ENCODE data around the gene ZBTB21. TPM values are rescaled to one million over a fixed set of nuclear protein-coding genes. Genes with fewer than 3 reads are reported as not detected.
"Not testable (repeated sequence)": the region's sequence is repeated elsewhere in the genome, so short reads cannot be mapped to it uniquely, and the experiment has no call there.

The ZBTB21 gene
- total RNA-seq, 2 experiments from 2014 or later: 34.1 to 37.8 TPM

DNA sequence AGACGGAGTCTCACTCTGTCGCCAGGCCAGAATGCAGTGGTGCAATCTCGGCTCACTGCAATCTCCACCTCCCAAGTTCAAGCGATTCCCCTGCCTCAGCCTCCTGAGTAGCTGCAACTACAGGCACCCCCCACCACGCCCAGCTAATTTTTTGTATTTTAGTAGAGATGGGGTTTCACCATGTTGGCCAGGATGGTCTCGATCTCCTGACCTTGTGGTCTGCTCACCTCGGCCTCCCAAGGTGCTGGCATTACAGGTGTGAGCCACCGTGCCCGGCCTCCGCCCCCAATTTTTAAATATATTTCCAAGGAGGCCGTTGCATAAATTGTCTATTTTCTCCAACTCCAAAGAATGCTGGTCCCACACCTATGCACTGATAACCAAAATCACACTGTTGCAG lies 50.5 kb downstream of the ZBTB21 start:
- POLR2A ChIA-PET, CTCF ChIA-PET: not testable (repeated sequence)

DNA sequence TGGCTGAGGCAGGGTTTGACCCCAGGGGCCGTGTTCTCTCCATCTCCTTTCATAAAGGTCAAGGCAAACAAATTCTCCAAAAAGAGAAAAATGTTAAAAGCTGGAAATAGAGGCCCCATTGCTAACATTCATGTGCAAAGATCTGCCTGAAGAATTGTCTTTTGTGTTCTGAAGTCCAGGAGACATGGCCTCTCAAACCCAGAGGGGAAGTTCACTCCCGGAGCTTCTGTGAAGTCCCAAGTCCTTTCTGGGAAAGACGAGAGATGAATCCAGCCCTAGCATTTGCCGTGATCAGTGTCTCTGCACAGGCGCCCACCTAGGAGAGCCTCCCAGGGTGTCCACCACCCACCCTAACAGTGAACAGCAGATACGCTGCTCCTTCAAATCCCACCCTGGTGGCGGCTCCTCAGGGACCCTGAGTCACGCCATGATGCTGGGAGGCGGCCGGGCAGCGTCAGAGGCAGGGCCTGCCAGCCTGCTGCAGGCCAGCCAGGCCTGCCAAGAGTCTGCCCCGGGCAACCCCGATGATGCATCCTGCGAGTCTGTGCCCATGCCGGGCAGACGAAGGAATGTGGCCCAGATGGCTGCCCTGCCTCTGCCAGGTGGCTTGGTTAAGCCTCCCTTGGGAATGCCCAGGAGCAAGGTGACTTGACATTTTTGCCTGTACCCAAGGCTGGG lies 51.1 kb downstream of the ZBTB21 start:
- CTCF ChIA-PET: no interaction called here
- POLR2A ChIA-PET: no interaction called here

DNA sequence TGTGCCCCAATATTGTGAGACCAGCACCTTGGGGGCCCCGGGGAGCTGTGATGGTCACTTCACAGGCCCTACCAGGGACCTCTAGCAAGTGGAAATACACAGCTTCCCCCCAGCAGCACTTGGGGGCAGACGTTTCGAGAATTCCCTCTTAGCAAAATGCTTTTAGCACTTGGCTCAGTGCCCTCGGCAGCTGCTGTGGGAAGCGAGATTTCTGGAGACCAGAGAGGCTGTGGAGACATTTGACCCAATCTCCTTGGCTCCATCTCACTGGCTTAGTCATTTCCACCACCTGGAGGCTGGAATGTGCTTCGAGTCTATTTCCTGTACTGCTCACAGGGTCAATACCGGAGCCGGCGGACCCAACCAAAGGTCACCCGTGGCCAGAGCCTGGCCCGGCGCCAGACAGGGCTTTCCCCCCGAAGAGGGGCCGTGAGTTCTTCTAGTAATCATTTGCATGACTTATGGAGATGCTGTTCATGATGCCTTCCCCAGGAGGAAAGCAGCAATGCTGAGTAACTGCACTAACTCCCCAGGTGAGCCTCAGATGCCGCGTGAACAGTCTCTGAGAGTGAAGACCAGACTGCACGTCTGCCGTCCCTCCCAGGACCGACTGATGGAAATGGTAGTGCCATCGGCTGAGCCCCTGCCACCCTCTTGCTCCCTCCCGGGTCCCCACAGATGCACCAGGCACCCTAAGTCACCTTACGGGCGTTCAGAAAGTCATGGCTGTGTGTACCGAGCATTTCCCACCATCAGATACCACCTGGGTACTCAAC lies 52.0 kb downstream of the ZBTB21 start:
- POLR2A ChIA-PET: no interaction called here
- CTCF ChIA-PET: interaction anchor here (1.5 kb wide), 1 partner anchor 150 kb away, joined by 4 read pairs; no protein-coding TSS in a partner anchor

- ChIA-PET POLR2A (no interaction called here), CTCF (interaction anchor here (1.5 kb wide), 1 partner anchor 151 kb away, joined by 4 read pairs; no protein-coding TSS in a partner anchor)
These were observed 53.0 kb downstream of the ZBTB21 start for GRCh38 chr21:41956926-41957729.

DNA sequence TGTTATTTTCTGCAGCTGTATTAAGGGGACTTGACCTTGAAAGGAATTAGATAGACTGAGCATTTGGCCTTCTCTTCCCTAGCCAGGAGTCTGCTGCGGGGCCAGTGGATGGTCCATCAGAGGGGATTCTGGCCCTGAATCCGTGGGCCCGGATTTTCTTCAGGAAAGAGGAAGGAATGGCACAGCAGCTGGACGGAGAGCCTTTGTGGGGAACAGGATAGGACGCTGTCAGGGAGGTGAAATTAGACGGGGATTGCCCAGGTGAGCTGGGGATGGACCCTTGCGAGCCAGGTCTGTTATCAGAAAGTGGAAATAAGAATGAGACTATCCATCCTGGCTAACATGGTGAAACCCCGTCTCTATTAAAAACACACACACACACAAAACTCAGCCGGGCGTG lies 54.6 kb downstream of the ZBTB21 start:
- ChIA-PET POLR2A (no interaction called here), CTCF (no interaction called here)

DNA sequence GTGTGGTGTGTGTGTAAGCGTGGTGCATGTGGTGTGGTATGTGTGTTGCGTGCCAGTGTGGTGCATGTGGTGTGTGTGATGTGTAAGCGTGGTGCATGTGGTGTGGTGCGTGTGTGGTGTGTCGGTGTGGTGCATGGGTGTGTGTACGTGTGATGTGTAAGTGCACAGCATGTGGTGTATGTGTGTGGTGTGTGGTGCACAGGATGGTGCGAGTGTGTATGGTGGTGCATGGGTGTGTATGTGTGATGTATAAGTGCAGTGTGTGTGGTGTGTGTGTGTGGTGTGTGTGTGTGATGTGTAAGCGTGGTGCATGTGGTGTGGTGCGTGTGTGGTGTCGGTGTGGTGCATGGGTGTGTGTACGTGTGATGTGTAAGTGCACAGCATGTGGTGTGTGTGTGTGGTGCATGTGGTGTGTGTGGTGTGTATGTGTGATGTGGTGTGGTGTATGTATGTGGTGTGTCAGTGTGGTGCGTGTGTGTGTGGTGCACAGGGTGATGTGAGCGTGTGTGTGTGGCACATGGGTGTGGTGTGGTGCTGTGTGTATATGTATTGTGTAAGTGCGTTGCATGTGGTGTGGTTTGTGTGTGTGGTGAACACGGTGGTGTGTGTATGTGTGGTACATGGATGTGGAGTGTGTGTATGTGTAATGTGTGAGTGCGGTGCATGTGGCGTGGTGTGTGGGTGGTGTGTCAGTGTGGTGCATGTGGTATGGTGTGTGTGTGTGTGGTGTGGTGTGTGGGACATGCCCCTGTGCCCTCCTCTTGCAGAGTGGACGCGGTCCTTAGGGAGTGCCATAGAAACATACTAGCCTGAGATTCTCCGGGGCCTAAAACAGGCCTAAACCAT lies 55.3 kb downstream of the ZBTB21 start:
- ChIA-PET POLR2A (no interaction called here), CTCF (no interaction called here)

- ChIA-PET POLR2A (no interaction called here), CTCF (no interaction called here)
These were observed 56.1 kb downstream of the ZBTB21 start, which contains the start of gene C2CD2 for GRCh38 chr21:41953831-41954653. C2CD2 (minus strand) TSS chr21:41954018; CDS start chr21:41953648, 370 bp downstream.

- CTCF ChIA-PET: interaction anchor here (1.7 kb wide), 1 partner anchor 49 kb away, joined by 3 read pairs; no protein-coding TSS in a partner anchor
These were observed 56.8 kb downstream of the ZBTB21 start for GRCh38 chr21:41953249-41953830.

DNA sequence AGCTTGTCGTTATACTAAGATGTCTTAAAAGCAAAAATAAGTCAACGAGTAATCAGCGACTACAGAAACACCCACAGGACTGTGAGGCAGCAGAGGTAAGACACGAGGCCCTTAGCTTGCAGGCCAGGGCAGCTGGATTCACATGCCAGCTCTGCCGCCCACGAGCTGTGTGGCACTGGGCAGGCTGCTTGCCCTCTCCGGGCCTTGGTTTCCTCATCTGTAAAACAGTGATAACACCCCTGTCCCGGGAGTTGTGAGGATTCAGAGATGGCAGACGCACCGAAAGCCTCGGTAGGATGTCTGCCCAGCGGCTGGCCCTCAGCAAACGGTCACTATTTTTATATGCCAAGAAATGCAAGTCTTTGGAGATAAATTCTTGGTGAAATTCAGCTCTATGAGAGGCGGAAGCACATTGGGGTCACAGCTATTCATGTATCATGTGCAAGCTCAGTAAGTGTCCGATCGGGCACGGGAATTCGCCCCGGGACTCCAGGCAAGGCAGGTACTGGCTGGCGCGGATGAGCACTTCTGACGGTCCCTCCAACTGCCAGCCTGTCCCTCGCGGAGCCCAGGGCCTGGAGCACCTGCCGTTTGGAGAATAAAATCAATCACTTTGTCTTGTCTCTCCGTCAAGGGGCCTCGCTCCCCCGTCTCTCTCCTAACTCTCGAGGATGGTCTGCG lies 57.5 kb downstream of the ZBTB21 start:
- POLR2A ChIA-PET: no interaction called here

More at GRCh38 chr21:41953249-41953830, 56.8 kb downstream of the ZBTB21 start:
- POLR2A ChIA-PET: no interaction called here

DNA sequence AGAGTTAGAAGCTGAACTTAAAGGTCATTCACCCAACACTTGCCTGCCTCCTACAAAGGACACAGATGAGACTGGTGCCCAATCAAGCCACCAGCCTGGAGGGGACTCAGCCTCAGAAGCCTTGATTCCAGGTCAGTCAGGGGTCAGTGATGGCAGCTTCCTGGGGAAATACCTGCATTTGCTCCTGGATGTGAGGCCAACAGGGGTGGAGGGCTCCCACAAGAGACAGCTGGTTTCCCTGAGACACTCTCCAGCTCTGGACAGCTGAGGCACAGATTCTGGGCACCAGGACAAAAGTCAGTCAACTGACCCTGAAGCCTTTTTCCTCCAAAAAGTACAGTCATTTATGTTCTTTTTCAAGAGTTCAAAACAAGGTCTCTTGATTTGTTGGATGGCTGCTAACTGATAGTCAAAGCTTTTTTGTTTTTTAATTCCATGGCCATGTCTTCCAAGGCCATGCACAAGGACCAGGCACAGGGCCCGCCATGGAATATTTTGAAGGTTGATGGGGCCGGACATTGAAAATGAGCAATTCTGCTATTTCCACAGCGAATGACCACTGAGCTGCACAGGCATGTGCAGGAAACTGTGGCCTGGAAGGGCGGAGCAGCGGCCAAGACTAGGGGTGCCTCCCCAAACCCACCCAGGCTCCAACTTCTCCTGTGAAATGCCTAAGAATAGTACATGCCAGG lies 58.1 kb downstream of the ZBTB21 start:
- ChIA-PET CTCF (interaction anchor here (1.7 kb wide), 1 partner anchor 50 kb away, joined by 3 read pairs; no protein-coding TSS in a partner anchor), POLR2A (no interaction called here)

More for the DNA sequence above, 57.5 kb downstream of the ZBTB21 start:
- CTCF ChIA-PET: interaction anchor here (1.7 kb wide), 1 partner anchor 50 kb away, joined by 3 read pairs; no protein-coding TSS in a partner anchor

DNA sequence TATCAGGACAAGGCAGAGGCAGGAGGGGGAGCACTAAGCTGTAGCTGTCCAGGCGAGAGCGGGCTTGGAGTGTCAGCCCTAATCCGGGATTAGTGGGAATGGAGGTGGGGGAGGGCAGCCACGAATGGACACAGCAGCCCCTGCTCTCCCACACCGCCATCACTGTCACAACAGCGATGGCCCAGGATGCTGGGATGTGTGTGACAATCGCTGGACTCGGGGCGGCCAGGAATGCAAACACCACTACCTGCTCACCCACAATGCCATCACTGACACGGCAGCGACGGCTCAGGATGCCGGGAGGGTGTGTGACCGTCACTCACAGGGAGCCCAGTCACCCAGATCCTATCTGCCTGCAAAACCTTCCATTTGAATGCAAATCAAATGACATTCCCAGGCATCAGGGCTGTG lies 59.2 kb downstream of the ZBTB21 start:
- POLR2A ChIA-PET: no interaction called here
- CTCF ChIA-PET: no interaction called here

- POLR2A ChIA-PET, CTCF ChIA-PET: not testable (repeated sequence)
These were observed 60.5 kb downstream of the ZBTB21 start for GRCh38 chr21:41949631-41950030.

DNA sequence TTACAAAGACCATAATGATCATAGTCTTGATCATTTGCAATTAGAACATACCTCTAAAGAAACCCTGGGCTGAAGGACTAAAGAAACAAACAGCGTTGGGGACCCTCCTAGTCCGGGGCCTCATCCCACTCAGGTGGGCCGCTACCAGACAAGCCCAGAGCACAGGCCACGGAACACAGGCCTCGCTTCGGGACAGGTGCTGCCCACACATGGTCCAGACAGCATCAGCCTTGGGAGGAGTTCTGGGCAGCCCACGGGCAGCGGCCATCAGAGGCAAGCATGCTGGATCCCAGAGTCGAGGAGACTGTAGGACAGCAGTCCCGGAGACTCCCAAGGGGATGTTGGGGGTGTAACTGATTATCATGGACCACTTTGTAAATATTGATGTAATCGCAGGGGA lies 61.3 kb downstream of the ZBTB21 start:
- POLR2A ChIA-PET: no interaction called here
- CTCF ChIA-PET: no interaction called here

DNA sequence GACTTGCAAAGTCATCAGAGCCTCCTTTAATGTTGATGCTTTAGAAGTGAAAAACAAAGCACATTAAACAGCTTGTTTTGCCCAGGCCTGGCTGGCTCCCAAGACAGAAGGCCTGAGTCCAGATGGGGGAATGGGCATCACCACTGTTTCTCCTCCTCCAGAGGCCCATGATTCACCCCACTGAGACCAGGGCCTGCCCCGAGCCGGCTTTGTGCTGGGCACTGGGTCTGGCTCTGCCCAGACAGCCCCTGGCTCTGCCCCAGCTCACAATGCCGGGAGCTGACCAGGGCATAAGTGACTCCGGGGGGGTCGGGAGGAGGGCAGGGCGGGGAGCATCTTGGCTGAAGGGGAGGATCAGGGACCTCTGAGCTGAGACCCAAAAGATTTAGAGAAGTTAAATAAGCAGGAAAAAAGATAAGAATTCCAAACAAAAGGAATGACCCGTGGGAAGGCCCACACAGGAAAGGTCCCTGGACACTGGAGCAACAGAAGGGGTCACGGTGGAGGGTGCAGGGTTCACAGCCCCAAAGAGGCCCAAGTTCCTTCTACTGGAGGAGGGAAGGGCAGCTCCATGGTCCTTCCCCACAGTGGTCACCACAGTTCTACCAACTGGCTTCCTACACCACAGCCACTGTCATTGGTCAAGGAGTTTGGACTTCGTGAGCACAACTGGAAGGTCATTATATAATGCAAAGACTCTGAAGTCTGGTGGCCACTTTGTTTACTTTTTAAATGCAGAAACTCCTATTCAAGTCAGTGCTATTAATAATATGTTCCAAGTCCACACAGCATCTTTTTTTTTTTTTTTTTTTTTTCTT lies 61.9 kb downstream of the ZBTB21 start:
- ChIA-PET POLR2A (no interaction called here), CTCF (no interaction called here)

DNA sequence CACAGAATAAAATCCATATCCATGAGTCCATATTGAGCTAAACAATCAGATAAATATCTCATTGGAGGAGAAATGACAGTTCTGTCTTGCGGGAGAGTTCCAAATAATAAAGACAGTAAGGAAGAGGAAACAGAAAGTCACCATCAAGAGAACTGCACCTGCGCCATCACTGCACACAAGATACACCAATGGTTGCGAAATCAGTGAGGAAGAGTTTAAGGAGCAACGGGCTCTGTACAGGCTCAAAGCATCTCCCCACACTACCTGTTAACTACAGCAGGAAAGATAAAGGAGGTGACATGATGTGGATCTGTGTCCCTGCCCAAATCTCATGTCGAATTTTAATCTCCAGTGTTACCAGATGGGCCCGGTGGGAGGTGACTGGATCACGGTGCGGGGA lies 64.2 kb downstream of the ZBTB21 start:
- CTCF ChIA-PET: no interaction called here
- POLR2A ChIA-PET: no interaction called here

DNA sequence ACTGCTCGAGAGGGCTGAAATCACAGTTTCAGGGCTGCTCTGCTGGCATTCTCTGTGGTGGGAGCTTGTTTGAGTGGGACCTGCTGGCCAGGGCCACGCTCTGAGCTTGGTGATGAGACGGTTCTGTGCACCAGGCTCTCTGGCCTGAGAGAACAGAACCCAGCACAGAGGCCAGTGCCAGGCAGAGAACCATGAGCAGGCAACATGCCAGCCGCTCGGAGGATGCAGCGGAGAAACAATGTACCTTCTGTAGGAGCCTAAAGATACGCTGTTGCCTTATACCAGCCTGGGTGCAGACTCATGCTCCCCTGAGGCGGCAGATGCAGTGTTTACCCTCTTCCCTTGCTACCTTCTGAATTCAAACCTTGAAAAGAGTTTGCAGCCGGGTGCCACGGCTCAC lies 66.3 kb downstream of the ZBTB21 start:
- ChIA-PET CTCF (no interaction called here), POLR2A (no interaction called here)
